Stimulated activated CD4-positive, alpha-beta T cell treated with anti-CD3 and anti-CD28 coated beads, Interleukin-15, amount 100 ng/mL, for 24 hours (primary cell): ENCODE measurements around the gene CALM3.

Experiments
- DNase-seq: peaks from one replicate; pipeline ENCODE4 v3.0.0-alpha.2; 2020

The CALM3 gene

DNA sequence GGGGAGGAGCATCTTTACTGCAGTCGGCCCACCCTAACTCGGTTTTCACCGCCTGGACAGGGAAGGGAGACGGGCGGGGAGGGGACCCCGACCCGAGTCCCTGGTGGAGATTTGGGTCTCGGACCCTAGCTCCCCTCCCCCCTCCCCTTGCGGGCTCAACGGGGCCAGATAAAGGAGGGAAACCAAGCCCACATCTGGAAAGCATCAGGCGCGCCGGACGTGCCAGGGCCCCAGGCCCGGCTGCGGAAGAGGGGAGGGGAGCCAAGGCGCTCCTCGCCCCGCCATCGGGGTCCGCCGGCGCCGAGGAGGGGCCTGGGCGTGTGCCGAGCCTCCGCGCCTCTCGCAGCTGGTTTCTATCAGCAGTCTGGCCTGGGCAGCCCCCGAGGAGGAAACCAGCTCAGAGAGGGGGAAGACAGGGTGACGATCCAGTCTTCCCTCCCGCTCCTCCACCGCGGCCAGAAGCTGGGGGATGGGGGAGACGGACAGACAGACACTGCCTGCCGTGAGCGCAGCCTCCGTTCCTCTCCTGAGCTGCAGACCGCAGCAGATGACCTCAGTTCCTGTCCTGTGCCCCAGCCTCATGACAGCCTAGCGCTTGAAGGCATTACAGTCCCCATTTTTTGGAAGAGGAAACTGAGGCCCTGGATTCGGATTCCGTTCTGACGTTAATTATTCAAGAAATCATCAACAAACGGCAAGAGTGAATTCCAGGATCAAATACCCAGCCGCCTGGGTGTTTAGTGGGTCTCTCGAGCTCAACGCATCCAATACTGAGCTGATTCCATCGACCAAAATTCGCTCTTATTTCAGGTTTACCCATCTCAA, 38.4 kb downstream of the CALM3 start:
- DNase-seq: peak; percentile 57

GRCh38 chr19:46640656-46641055, 39.5 kb downstream of the CALM3 start:
- no peak for DNase-seq

- DNase-seq: no peak
Measured at GRCh38 chr19:46644720-46645119, 43.6 kb downstream of the CALM3 start.

- no peak for DNase-seq
Measured at GRCh38 chr19:46646402-46646801, 45.3 kb downstream of the CALM3 start.

GRCh38 chr19:46648060-46648960, 47.2 kb downstream of the CALM3 start:
- DNase-seq: peak; percentile 22

DNA sequence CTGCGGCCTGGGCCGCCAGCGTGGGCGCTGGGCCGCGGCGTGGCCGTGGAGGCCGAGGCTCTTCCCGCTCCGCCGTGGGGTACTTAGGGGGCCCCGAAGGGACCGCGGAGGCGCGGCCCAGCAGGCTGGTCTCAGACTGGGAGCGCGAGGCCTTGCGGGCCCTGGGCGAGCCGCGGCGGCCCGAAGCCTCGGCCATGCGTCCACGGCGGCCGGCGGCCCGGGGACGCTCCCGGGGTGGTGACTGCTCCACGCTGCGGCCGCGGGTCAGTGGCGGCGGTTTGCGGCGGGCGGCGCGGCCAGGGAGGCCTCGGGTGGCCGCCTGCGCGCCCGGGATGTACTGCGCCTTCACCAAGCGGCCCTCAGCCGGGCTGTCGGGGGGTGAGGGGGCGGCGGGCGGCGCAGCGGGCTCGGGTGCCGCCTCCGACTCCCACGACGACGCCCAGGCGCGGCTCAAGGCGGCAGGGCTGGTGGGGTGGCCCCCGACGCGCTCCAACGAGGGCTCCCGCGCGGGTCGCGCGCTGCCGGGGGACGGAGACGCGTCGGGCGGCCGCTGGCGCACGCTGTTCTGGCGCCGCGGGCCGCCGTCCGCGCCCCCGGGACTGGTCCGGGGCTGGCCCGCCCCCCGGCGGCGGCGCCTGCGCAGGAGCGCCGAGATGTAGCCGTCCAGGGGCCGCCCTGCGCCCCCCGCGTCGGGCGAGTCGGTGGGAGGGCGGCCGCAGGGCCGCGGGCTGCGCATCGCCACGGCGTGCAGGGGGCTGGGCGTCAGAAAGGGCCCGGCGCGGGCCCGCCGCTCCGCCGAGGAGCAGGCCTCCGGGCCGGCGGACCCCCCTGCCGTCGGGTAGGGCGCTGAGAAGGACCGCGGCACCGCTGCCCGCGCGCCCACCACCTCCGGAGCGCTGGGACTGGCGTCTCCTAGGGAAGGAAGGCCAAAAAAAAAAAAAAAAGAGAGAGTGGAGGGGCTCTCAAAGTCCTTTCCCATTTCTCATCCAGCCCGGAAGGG, 48.1 kb downstream of the CALM3 start:
- no peak for DNase-seq

DNA sequence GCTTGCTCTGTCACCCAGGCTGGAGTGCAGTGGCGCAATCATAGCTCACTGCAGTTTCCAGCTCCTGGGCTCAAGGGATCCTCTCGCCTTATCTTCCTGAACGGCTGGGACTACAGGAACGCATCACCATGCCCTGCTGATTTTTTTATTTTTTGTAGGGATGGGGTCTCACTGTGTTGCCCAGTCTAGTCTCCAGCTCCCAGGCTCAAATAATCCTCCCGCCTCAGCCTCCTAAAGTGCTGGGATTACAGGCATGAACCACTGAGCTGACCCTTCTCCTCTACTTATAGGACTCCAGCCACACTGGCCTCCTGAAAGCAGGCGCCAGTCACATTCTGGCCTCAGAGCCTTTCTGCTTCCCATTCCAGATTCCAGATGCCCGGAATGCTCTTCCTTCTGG, 49.3 kb downstream of the CALM3 start:
- no peak for DNase-seq

DNA sequence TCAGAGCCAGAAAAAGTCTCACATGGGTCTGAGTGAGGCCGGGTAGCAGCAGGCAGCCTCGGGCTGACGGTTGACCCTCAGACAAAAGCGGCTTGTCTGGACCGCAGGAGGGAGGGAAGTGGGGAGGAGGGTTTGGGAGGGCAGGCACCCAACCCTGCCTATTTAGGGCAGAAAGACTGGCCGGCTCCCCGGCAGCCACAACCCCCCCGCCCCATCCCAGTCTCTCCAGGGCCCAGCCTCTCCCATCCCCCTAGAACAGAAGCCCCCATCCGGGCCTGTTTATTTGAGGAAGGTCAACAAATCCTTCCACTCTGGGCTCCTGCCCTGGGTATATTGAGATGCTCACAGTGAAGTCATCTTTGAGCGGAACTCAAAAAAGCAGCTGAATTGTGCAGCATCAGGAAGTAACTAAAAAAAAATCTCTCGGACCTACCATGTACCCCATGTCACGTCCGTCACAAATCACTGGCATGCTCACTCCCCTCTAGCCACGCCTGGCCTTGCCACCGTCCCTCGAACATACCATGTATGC, 53.6 kb downstream of the CALM3 start:
- DNase-seq: no peak

GRCh38 chr19:46656541-46656940, 55.4 kb downstream of the CALM3 start:
- no peak for DNase-seq

DNA sequence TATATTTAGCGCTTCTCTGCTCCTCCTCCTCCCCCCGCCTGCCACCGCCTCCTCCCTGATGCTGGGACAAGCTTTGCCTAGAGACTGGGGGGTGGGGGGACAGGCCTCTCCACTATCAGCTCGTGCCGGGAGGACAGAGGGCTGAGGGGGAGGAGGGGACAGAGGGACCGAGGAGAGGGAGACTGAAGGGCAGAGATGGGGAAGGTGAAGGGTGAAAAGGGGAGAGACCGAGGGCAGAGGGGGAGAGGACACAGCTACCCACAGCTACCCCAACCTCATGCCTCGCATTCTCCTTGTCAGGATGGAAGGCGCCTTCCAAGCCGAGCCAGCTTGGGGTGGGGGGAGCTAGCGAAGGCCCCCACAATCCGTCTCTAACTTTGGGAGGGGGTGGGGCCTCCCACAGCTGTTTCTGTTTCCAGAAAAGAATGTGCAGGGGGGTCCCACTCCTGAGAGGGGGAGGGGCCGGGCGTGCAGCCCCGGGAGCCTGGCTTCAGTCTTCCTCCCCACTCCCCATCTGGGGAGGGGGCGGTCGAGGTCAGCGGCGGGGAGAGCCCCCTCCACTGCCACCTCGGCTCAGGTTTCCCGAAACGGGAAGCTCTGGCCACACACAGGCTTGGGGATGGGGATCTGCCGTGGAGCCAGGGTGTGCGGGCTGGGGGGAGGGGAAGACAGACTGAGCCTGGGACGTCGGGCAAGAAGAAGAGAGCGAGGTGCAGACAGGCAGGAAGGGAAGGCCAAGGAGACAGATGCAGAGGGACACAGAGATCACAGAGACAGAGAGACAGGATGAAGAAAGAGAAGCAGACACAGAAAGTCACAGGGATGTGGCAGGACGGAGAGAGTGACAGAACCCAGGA, 58.2 kb downstream of the CALM3 start:
- peak; percentile 21 for DNase-seq

- DNase-seq: peak; percentile 16
Measured at GRCh38 chr19:46660008-46660517, 58.9 kb downstream of the CALM3 start.
